Lower lobe of right lung (tissue), 2 donors: ENCODE data around the gene UNC119B. TPM values are rescaled to one million over a fixed set of nuclear protein-coding genes. Genes with fewer than 3 reads are reported as not detected.

Experiments
- ATAC-seq, 2 donors: fragments of 200-7000 bp; cut with Tn5 transposase; one replicate each; pipeline ENCODE4 v1.9.1; 2020 to 2022; ENCODE audit warnings: mild to moderate bottlenecking in 2 of 2, moderate library complexity in 2 of 2
- DNase-seq: peaks from one replicate; pipeline ENCODE4 v3.0.0-alpha.2; 2020
- H3K27ac ChIP-seq: fragments of 200-600 bp; one replicate; pipeline ENCODE4 v1.8.0; 2022
- H3K27me3 ChIP-seq: fragments of 200-600 bp; one replicate; pipeline ENCODE4 v1.8.0; 2022; ENCODE audit warnings: low read depth
- H3K36me3 ChIP-seq: fragments of 200-600 bp; one replicate; pipeline ENCODE4 v1.8.0; 2022; ENCODE audit warnings: mild to moderate bottlenecking
- H3K4me1 ChIP-seq: fragments of 200-600 bp; one replicate; pipeline ENCODE4 v1.8.0; 2022
- H3K4me3 ChIP-seq: fragments of 200-600 bp; one replicate; pipeline ENCODE4 v1.8.0; 2022; ENCODE audit warnings: mild to moderate bottlenecking
- H3K9me3 ChIP-seq: fragments of 200-600 bp; one replicate; pipeline ENCODE4 v1.8.0; 2022
- intact Hi-C: fragments of 100-400 bp; cut with DNase I; formaldehyde crosslinking; loops from one replicate; pipeline ENCODE4 v1.11.0; 2022
- total RNA-seq: library from RNA; stranded (reverse); fragmentation: NEBNext Ultra II Directional; extraction: Animal tissue kit (Norgen Biotek cat#: 25700); gene quantifications from one replicate; pipeline ENCODE4 v1.2.1, GENCODE V29; 2021
- TF ChIP-seq, protein P1 (sequence below): fragments of 200-600 bp; IDR thresholded peaks from one replicate; pipeline ENCODE4 v1.8.0; 2022; ENCODE audit warnings: antibody characterized with exemption, mild to moderate bottlenecking
- donor health status: DM: no; HTN: yes; CAD: no; lungs with severe emphysema.

The UNC119B gene
- total RNA-seq, 1 donor from 2014 or later, result 27.1 TPM

DNA sequence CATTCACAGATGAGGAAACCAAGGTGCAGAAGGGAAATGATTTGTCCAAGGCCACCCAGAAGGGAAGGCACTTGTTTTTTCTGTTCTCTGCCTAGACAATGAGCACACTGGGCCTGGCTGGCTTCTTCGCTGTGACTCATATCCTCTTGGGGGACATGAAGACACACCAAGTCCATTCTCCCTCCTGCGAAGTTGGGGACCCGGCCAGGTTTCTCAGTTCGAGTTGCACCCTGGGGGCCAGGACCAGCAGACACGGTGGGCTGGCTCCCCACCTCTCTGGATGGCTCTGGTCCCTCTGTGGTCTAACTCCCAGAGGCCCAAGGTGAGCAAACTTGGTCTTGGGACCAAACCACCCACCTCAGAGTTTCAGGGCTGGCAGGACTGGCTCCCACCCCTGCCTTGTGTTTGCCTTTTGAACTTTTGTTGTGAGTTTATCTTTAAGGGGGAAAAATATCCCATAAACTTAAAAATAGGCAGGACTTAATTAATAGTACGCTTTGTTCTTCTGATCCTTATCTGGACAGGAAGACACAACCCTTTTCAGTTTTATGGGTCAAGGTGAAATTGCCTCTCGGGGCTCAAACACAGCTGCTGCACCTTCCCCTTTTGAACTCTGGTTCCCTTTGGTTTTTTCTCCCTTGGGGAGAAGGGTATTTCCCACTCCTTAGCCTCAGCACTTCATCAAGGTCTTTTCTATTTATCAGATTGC is 32.3 kb upstream of the UNC119B start:
- no peaks in the 10 kb centered on the region for H3K9me3 ChIP-seq
- H3K27ac ChIP-seq, result peak overlapping the region; percentile 70
- no peaks in the 10 kb centered on the region for H3K4me1 ChIP-seq
- H3K4me3 ChIP-seq, result no peak overlapping the region
- TF ChIP-seq, protein P1, sequence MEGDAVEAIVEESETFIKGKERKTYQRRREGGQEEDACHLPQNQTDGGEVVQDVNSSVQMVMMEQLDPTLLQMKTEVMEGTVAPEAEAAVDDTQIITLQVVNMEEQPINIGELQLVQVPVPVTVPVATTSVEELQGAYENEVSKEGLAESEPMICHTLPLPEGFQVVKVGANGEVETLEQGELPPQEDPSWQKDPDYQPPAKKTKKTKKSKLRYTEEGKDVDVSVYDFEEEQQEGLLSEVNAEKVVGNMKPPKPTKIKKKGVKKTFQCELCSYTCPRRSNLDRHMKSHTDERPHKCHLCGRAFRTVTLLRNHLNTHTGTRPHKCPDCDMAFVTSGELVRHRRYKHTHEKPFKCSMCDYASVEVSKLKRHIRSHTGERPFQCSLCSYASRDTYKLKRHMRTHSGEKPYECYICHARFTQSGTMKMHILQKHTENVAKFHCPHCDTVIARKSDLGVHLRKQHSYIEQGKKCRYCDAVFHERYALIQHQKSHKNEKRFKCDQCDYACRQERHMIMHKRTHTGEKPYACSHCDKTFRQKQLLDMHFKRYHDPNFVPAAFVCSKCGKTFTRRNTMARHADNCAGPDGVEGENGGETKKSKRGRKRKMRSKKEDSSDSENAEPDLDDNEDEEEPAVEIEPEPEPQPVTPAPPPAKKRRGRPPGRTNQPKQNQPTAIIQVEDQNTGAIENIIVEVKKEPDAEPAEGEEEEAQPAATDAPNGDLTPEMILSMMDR, result no peak
- DNase-seq, result no peak
- no peaks in the 10 kb centered on the region for H3K27me3 ChIP-seq
- ATAC-seq, result peak in 1 of 2 donors; percentile 25
- no peaks in the 10 kb centered on the region for H3K36me3 ChIP-seq
- intact Hi-C loops, result no loop called here

DNA sequence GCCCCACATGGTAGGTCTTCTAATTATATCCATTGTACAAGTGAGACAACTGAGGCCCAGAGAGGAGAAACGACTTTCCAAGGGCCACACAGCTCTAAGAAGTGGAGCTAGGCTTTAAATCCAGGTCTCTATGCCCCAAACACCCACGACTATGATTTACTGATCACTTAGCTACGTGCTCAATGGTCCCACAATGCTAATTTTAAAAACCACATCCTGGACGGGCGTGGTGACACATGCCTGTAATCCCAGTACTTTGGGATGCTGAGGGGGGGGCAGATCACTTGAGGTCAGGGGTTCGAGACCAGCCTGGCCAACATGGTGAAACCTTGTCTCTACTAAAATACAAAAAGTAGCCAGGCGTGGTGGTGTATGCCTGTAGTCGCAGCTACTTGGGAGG is 31.7 kb upstream of the UNC119B start:
- H3K4me1 ChIP-seq, result no peaks in the 10 kb centered on the region
- TF ChIP-seq, protein P1, result no peak

DNA sequence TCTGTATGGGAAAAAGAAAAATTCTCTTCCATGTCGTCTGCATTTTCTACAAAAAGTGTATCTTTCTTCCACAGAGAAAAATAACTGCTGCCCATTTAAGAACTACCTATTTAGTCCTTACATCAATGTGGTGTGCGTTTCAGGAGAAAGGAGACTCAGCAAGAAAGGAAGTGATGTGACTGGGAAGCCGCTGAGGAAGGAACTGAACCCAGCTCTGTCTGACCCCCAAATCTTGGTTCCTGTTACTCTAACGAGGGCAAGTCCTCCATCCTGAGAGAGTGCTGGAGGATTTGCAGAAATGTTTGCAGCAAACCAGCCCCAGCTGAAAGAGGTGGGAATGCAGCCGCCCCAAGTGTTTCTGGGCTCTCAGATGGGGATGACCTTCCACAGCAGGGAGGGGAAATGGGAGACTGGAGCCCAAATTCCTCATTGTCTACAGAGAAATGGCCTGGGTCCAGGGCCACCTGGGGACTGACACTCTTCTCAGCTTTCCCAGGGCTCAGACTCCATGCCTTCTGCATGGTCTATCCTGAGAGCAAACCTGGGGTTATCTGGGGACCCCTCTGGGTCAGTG is 30.0 kb upstream of the UNC119B start:
- no peak for DNase-seq
- intact Hi-C loops, result no loop called here
- Histone ChIP-seq H3K27ac (no peak overlapping the region), H3K4me3 (no peak overlapping the region), H3K4me1 (peaks cover 1% of the 10 kb centered on the region), H3K9me3 (no peaks in the 10 kb centered on the region), H3K27me3 (no peaks in the 10 kb centered on the region), H3K36me3 (no peaks in the 10 kb centered on the region)
- ATAC-seq, result no peak
- TF ChIP-seq, protein P1, result no peak

More for the DNA sequence above, 31.7 kb upstream of the UNC119B start:
- H3K27ac ChIP-seq, result peak overlapping the region; percentile 70
- no peak overlapping the region for H3K4me3 ChIP-seq
- H3K27me3 ChIP-seq, result no peaks in the 10 kb centered on the region
- no peak for DNase-seq
- H3K36me3 ChIP-seq, result no peaks in the 10 kb centered on the region
- H3K9me3 ChIP-seq, result no peaks in the 10 kb centered on the region
- ATAC-seq, result no peak
- intact Hi-C loops, result no loop called here

DNA sequence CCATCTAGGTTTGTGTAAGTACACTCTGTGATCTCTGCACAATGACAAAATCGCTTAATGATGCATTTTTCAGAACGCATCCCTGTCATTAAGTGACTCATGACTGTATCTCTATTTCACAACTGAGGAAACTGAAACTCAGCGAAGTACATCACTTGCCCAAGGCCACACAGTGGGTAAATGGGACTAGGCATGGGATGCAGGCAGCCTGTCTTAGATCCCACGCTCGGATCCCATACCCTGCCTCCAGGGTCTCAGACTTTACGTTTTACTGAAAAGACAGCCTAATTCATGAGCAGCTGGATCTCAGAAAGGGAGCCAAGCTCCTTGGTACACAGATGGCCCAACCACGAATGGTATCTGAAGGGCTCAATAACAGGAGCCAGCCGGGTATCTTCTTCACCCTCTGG is 25.7 kb upstream of the UNC119B start:
- Histone ChIP-seq H3K9me3 (no peaks in the 10 kb centered on the region), H3K4me3 (no peak overlapping the region), H3K36me3 (no peaks in the 10 kb centered on the region), H3K27me3 (no peaks in the 10 kb centered on the region), H3K4me1 (peaks cover 29% of the 10 kb centered on the region), H3K27ac (no peak overlapping the region)
- ATAC-seq, result no peak
- no peak for DNase-seq
- TF ChIP-seq, protein P1, result no peak
- intact Hi-C loops, result no loop called here

DNA sequence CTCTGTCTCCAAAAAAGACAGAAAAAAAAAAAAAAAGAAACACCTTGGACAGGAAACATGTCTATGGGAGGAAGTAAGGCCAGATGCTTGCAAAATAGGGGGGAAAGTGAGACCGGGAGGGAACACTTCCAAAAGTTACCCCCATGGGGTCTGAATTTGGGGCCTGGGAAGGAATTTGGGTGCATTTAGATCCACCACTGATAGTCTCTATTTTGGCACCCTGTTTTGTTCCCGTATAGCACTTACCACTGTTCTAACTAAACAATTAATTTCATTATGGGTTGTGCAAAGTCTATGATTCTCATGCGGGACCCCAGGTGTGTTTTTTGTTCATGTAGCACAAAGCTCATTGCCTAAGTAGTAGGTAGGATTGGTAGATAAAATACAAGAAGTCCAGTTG is 24.7 kb upstream of the UNC119B start:
- TF ChIP-seq, protein P1, result no peak
- no peaks in the 10 kb centered on the region for H3K36me3 ChIP-seq
- no peak for DNase-seq
- intact Hi-C loops, result no loop called here
- no peak overlapping the region for H3K4me3 ChIP-seq
- peaks cover 39% of the 10 kb centered on the region for H3K4me1 ChIP-seq
- ATAC-seq, result no peak
- H3K9me3 ChIP-seq, result no peaks in the 10 kb centered on the region
- no peak overlapping the region for H3K27ac ChIP-seq
- no peaks in the 10 kb centered on the region for H3K27me3 ChIP-seq
